Hepatocyte (in vitro differentiated cells): ENCODE results near the gene MAST4.

Experiments
- EZH2 ChIP-seq: fragments of 200-600 bp; sonication (generic); IDR thresholded peaks from 2 replicates; pipeline ENCODE4 v1.6.1; 2016; ENCODE audit warnings: antibody characterized with exemption, mild to moderate bottlenecking, borderline replicate concordance
- EZH2phosphoT487 ChIP-seq: fragments of 200-600 bp; sonication (generic); IDR thresholded peaks from one replicate; pipeline ENCODE4 v1.6.1; 2018; ENCODE audit warnings: antibody characterized with exemption, mild to moderate bottlenecking, low read depth, moderate library complexity; ENCODE audit not compliant: unreplicated experiment, severe bottlenecking
- TF ChIP-seq, protein P1 (sequence below): fragments of 200-600 bp; sonication (generic); IDR thresholded peaks from 2 replicates; pipeline ENCODE4 v1.5.1; 2016; ENCODE audit warnings: antibody characterized with exemption, mild to moderate bottlenecking; ENCODE audit not compliant: poor library complexity

DNA sequence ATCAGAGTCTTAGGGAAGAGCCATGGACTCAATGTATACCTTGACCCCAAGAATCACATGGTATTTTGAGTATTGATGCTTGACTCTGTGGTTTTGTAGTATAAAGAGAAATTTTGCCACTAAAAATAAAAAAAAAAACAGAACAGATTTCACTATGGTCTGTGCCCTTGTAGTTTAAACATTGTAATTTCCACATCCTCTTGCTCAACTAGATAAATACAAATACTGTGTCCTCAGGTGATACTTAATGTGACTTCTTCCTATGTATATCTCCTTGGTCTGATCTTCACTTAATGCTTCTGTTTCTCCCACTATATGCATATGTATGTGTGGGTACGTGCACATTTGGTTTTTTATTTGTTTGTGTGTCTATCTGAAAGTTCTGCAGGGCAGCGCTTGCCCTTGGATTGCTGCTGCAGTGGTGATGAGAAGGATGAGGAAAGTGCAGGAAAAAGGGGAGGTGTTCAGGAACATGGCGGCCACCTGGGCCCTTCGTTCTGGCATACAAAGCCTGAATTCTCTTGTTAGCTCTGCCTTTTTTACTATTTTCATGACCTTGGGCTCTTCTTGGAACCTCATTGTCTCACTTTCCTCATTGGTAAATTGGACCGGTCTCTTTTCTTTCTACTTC, 222.2 kb downstream of the MAST4 start:
- TF ChIP-seq EZH2phosphoT487 (no peak), EZH2 (no peak)
- TF ChIP-seq, protein P1, sequence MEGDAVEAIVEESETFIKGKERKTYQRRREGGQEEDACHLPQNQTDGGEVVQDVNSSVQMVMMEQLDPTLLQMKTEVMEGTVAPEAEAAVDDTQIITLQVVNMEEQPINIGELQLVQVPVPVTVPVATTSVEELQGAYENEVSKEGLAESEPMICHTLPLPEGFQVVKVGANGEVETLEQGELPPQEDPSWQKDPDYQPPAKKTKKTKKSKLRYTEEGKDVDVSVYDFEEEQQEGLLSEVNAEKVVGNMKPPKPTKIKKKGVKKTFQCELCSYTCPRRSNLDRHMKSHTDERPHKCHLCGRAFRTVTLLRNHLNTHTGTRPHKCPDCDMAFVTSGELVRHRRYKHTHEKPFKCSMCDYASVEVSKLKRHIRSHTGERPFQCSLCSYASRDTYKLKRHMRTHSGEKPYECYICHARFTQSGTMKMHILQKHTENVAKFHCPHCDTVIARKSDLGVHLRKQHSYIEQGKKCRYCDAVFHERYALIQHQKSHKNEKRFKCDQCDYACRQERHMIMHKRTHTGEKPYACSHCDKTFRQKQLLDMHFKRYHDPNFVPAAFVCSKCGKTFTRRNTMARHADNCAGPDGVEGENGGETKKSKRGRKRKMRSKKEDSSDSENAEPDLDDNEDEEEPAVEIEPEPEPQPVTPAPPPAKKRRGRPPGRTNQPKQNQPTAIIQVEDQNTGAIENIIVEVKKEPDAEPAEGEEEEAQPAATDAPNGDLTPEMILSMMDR: no peak
